IMR-90 (cell line): ENCODE results near the gene HRH1. TPM values are rescaled to one million over a fixed set of nuclear protein-coding genes. Genes with fewer than 3 reads are reported as not detected.

ENCODE experiments used
- ATAC-seq: fragments of 200-7000 bp; cut with Tn5 transposase; 2 replicates; pipeline ENCODE4 v1.9.1; 2020; ENCODE audit warnings: low read depth, mild to moderate bottlenecking, moderate library complexity
- BruUV-seq: library from RNA; stranded (reverse); fragments of 400-500 nt; replicated peaks from 2 replicates; lab custom pipeline; 2021; lab: Mats Ljungman, UMichigan
- CTCF ChIA-PET: fragments of 300-600 bp; formaldehyde crosslinking; extraction: SDS; loops from one replicate; lab custom pipeline; 2021; ENCODE audit warnings: antibody characterized with exemption; lab: Yijun Ruan, JAX
- POLR2A ChIA-PET: fragments of 300-600 bp; sonication (Branson Sonifier 250); formaldehyde crosslinking; loops from one replicate; lab custom pipeline; 2022; ENCODE audit warnings: antibody characterized with exemption; ENCODE audit not compliant: unreplicated experiment; lab: Charles Lee
- DNase-seq: peaks from one replicate; pipeline ENCODE4 v3.0.0; 2013
- H2AFZ ChIP-seq: replicated peaks from 2 replicates; pipeline ENCODE3; 2013; ENCODE audit warnings: low read length, mild to moderate bottlenecking; ENCODE audit not compliant: poor library complexity
- H2AK5ac ChIP-seq: 2 replicates; pipeline ENCODE4 v1.6.1; 2013; ENCODE audit warnings: low read depth, low read length, inconsistent platforms
- H2AK9ac ChIP-seq: replicated peaks from 2 replicates; pipeline ENCODE3; 2013; ENCODE audit warnings: mild to moderate bottlenecking, low read depth, low read length, moderate library complexity; ENCODE audit not compliant: poor library complexity
- H2BK120ac ChIP-seq: 2 replicates; pipeline ENCODE4 v1.6.1; 2013; ENCODE audit warnings: low read depth, low read length, inconsistent platforms
- H2BK15ac ChIP-seq: 3 replicates; pipeline ENCODE4 v1.6.1; 2013; ENCODE audit warnings: low read depth, low read length, inconsistent platforms
- H2BK20ac ChIP-seq: 2 replicates; pipeline ENCODE4 v1.6.1; 2013; ENCODE audit warnings: low read depth, mild to moderate bottlenecking, inconsistent platforms, low read length, moderate library complexity
- H2BK5ac ChIP-seq: 2 replicates; pipeline ENCODE4 v1.6.1; 2013; ENCODE audit warnings: mild to moderate bottlenecking, low read depth, low read length, inconsistent platforms; ENCODE audit not compliant: poor library complexity, severe bottlenecking
- H3K14ac ChIP-seq: replicated peaks from 2 replicates; pipeline ENCODE4 v1.6.1; 2013; ENCODE audit warnings: low read depth, low read length, inconsistent platforms
- H3K18ac ChIP-seq: 2 replicates; pipeline ENCODE4 v1.6.1; 2013; ENCODE audit warnings: low read depth, low read length, control low read depth
- H3K23ac ChIP-seq: 2 replicates; pipeline ENCODE4 v1.6.1; 2013; ENCODE audit warnings: low read depth, low read length, inconsistent platforms
- H3K27ac ChIP-seq: 2 replicates; pipeline ENCODE4 v1.5.1; 2013; ENCODE audit warnings: mild to moderate bottlenecking, control low read depth, low read length; ENCODE audit not compliant: insufficient read depth
- H3K27me3 ChIP-seq: 2 replicates; pipeline ENCODE4 v1.6.1; 2013; ENCODE audit warnings: low read length; ENCODE audit not compliant: control insufficient read depth, insufficient read depth
- H3K36me3 ChIP-seq: 2 replicates; pipeline ENCODE4 v1.6.1; 2013; ENCODE audit warnings: low read length, mixed read lengths; ENCODE audit not compliant: control insufficient read depth, insufficient read depth
- H3K4ac ChIP-seq: 2 replicates; pipeline ENCODE4 v1.6.1; 2013; ENCODE audit warnings: low read depth, low read length, inconsistent platforms
- H3K4me1 ChIP-seq: 2 replicates; pipeline ENCODE4 v1.6.1; 2013; ENCODE audit warnings: low read length, mixed read lengths; ENCODE audit not compliant: control insufficient read depth, insufficient read depth
- H3K4me2 ChIP-seq: 2 replicates; pipeline ENCODE4 v1.6.1; 2013; ENCODE audit warnings: low read depth, mild to moderate bottlenecking, control low read depth, low read length, moderate library complexity
- H3K4me3 ChIP-seq: 2 replicates; pipeline ENCODE4 v1.5.1; 2013; ENCODE audit warnings: low read depth, mild to moderate bottlenecking, control low read depth, low read length, moderate library complexity; ENCODE audit not compliant: insufficient read depth
- H3K56ac ChIP-seq: 2 replicates; pipeline ENCODE4 v1.6.1; 2013; ENCODE audit warnings: low read length, inconsistent platforms; ENCODE audit not compliant: insufficient read depth; ENCODE audit errors: extremely low read depth
- H3K79me1 ChIP-seq, 2 experiments: 2 replicates each; pipeline ENCODE4 v1.6.1; 2013; ENCODE audit warnings: low read length in 2 of 2, inconsistent platforms in 1 of 2, low read depth in 1 of 2
- H3K9ac ChIP-seq: 2 replicates; pipeline ENCODE4 v1.6.1; 2013; ENCODE audit warnings: low read depth, low read length, control low read depth
- H3K9me1 ChIP-seq: 2 replicates; pipeline ENCODE4 v1.6.1; 2013; ENCODE audit warnings: low read length, inconsistent platforms; ENCODE audit not compliant: insufficient read depth
- H3K9me3 ChIP-seq: 2 replicates; pipeline ENCODE4 v1.6.1; 2013; ENCODE audit warnings: low read length; ENCODE audit not compliant: control insufficient read depth, insufficient read depth
- H4K20me1 ChIP-seq: 2 replicates; pipeline ENCODE4 v1.6.1; 2013; ENCODE audit warnings: low read length, inconsistent platforms; ENCODE audit not compliant: insufficient read depth
- H4K5ac ChIP-seq: 2 replicates; pipeline ENCODE4 v1.6.1; 2013; ENCODE audit warnings: mild to moderate bottlenecking, low read depth, low read length, control low read depth
- H4K8ac ChIP-seq, 2 experiments: 2 replicates each; pipeline ENCODE4 v1.6.1; 2013; ENCODE audit warnings: low read depth in 2 of 2, low read length in 2 of 2, control low read depth in 1 of 2, inconsistent platforms in 1 of 2
- H4K91ac ChIP-seq: 2 replicates; pipeline ENCODE4 v1.6.1; 2013; ENCODE audit warnings: low read depth, low read length, inconsistent platforms; ENCODE audit not compliant: insufficient read depth
- BHLHE40 ChIP-seq: fragments of 150-350 bp; IDR thresholded peaks from 2 replicates; pipeline ENCODE4 v1.6.1; 2016; ENCODE audit warnings: mild to moderate bottlenecking, low read depth, low read length
- CEBPB ChIP-seq: IDR thresholded peaks from 2 replicates; pipeline ENCODE4 v1.6.1; 2012; ENCODE audit warnings: low read depth, low read length, improper control_type of control experiment
- CHD1 ChIP-seq: IDR thresholded peaks from 2 replicates; pipeline ENCODE4 v1.6.1; 2012; ENCODE audit warnings: low read depth, low read length, improper control_type of control experiment
- CTCF ChIP-seq: conservative IDR thresholded peaks from 2 replicates; pipeline ENCODE4 v1.5.1; 2012; ENCODE audit warnings: mild to moderate bottlenecking, low read depth, low read length, improper control_type of control experiment
- FOS ChIP-seq: fragments of 150-350 bp; IDR thresholded peaks from 2 replicates; pipeline ENCODE4 v1.6.1; 2016; ENCODE audit warnings: low read depth, low read length
- MAFK ChIP-seq: IDR thresholded peaks from 2 replicates; pipeline ENCODE4 v1.6.1; 2012; ENCODE audit warnings: low read depth, low read length, improper control_type of control experiment
- MAZ ChIP-seq: IDR thresholded peaks from 2 replicates; pipeline ENCODE4 v1.6.1; 2012; ENCODE audit warnings: low read depth, mild to moderate bottlenecking, low read length, improper control_type of control experiment, moderate library complexity, borderline replicate concordance
- MXI1 ChIP-seq: IDR thresholded peaks from 2 replicates; pipeline ENCODE4 v1.6.1; 2012; ENCODE audit warnings: low read depth, mild to moderate bottlenecking, low read length, moderate library complexity, borderline replicate concordance
- NFE2L2 ChIP-seq: fragments of 150-350 bp; IDR thresholded peaks from 2 replicates; pipeline ENCODE4 v1.6.1; 2016; ENCODE audit warnings: low read depth, mild to moderate bottlenecking, low read length
- POLR2A ChIP-seq: IDR thresholded peaks from 2 replicates; pipeline ENCODE4 v1.6.1; 2012; ENCODE audit warnings: mild to moderate bottlenecking, low read depth, low read length
- RAD21 ChIP-seq: IDR thresholded peaks from 2 replicates; pipeline ENCODE4 v1.6.1; 2012; ENCODE audit warnings: low read length, improper control_type of control experiment
- RCOR1 ChIP-seq: IDR thresholded peaks from 2 replicates; pipeline ENCODE4 v1.6.1; 2012; ENCODE audit warnings: mild to moderate bottlenecking, low read length, improper control_type of control experiment; ENCODE audit not compliant: insufficient replicate concordance
- RFX5 ChIP-seq: IDR thresholded peaks from 2 replicates; pipeline ENCODE4 v1.8.0; 2012; ENCODE audit warnings: low read depth, mild to moderate bottlenecking, low read length, moderate library complexity
- SMC3 ChIP-seq: fragments of 150-350 bp; IDR thresholded peaks from 2 replicates; pipeline ENCODE4 v1.6.1; 2016; ENCODE audit warnings: low read depth, mild to moderate bottlenecking, antibody characterized with exemption, low read length, moderate library complexity
- WGBS, 2 experiments: methylation state at CpG; one replicate each; pipeline versions ENCODE4 v1.1.5 to v1.1.7; 2013; ENCODE audit warnings: missing lambda C conversion rate in 2 of 2; ENCODE audit not compliant: insufficient read length in 1 of 2; ENCODE audit errors: extremely low coverage in 2 of 2; 5-methylcytosine and 5-hydroxymethylcytosine counted together
- dilution Hi-C: fragments of 300-500 bp; cut with HindIII; formaldehyde crosslinking; loops from one replicate; pipeline ENCODE4 v1.14.3; 2018; ENCODE audit warnings: low sequenced_read_pairs; ENCODE audit not compliant: unreplicated experiment
- in situ Hi-C: fragments of 300-500 bp; cut with MboI; formaldehyde crosslinking; loops from 3 replicates; pipeline ENCODE4 v1.14.3; 2019; ENCODE audit warnings: low sequenced_read_pairs, inconsistent platforms, mixed read lengths
- intact Hi-C: fragments of 100-400 bp; cut with micrococcal nuclease; formaldehyde crosslinking; loops from 2 replicates; pipeline ENCODE4 v1.10.0; 2022
- polyA plus RNA-seq, 3 experiments: library from polyadenylated mRNA; depleted of rRNA; stranded (reverse); fragments of >200 nt; gene quantifications; 2 replicates each; pipeline ENCODE4 v1.2.3, GENCODE V29; 2012; ENCODE audit warnings: low replicate concordance in 1 of 3
- total RNA-seq: library from RNA; depleted of rRNA; stranded (reverse); fragments of >200 nt; gene quantifications from 2 replicates; pipeline ENCODE4 v1.2.3, GENCODE V29; 2012
- TF ChIP-seq, protein P1 (sequence below): fragments of 150-350 bp; IDR thresholded peaks from 2 replicates; pipeline ENCODE4 v1.6.1; 2016; ENCODE audit warnings: low read depth, mild to moderate bottlenecking, low read length, moderate library complexity, borderline replicate concordance
- TF ChIP-seq, protein P2 (sequence below): fragments of 150-350 bp; IDR thresholded peaks from 2 replicates; pipeline ENCODE4 v1.6.1; 2017; ENCODE audit warnings: mild to moderate bottlenecking, antibody characterized with exemption, low read length, low read depth

HRH1 gene
- total and polyA plus RNA-seq, 2 of the 4 experiments (the other 2 are of a cell fraction), result 7.6 to 16.1 TPM

GRCh38 chr3:11131371-11131770 is 22.9 kb upstream of the HRH1 start:
- POLR2A ChIA-PET, result no interaction called here
- intact Hi-C loops, result loop anchor here (10.0 kb wide), 1 partner anchor 187 kb away; no protein-coding TSS in a partner anchor
- CTCF ChIA-PET, result no interaction called here
- no TSS peak for BruUV-seq
- Histone ChIP-seq H3K27me3 (no peaks in the 10 kb centered on the region), H4K5ac (no peak overlapping the region; the same call in 1 of the 2 replicates), H3K56ac (no peak overlapping the region), H3K4me1 (peaks cover 6% of the 10 kb centered on the region), H4K8ac (no peak overlapping the region), H3K9ac (no peak overlapping the region), H2BK120ac (no peak overlapping the region), H3K79me1 (no peaks in the 10 kb centered on the region), H2AFZ (no peak overlapping the region), H2AK9ac (no peak overlapping the region), H2BK15ac (no peak overlapping the region), H3K23ac (no peak overlapping the region), H3K36me3 (no peaks in the 10 kb centered on the region), H3K9me1 (peaks cover 9% of the 10 kb centered on the region), H4K91ac (no peak overlapping the region), H3K4me3 (no peak overlapping the region), H3K4me2 (no peak overlapping the region), H2AK5ac (no peak overlapping the region; the same call in 1 of the 2 replicates), H3K4ac (no peak overlapping the region), H4K20me1 (no peaks in the 10 kb centered on the region), H2BK20ac (no peak overlapping the region), H2BK5ac (no peak overlapping the region), H3K18ac (0 out of 2 replicates have a peak overlapping the region, but pooled peaks have one; percentile 25), H3K27ac (no peak overlapping the region), H3K14ac (no peak overlapping the region; the same call in 1 of the 2 replicates), H3K9me3 (no peaks in the 10 kb centered on the region)
- in situ Hi-C loops, result no loop called here
- DNase-seq (no peak), ATAC-seq (no peak)
- no CpG with 5 or more reads among the region's 5 CpGs for WGBS, 2 experiments
- dilution Hi-C loops, result no loop called here
- TF ChIP-seq RCOR1, result no peak
- TF ChIP-seq, protein P1, sequence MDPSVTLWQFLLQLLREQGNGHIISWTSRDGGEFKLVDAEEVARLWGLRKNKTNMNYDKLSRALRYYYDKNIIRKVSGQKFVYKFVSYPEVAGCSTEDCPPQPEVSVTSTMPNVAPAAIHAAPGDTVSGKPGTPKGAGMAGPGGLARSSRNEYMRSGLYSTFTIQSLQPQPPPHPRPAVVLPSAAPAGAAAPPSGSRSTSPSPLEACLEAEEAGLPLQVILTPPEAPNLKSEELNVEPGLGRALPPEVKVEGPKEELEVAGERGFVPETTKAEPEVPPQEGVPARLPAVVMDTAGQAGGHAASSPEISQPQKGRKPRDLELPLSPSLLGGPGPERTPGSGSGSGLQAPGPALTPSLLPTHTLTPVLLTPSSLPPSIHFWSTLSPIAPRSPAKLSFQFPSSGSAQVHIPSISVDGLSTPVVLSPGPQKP, result no peak
- no peak for TF ChIP-seq NFE2L2
- TF ChIP-seq, protein P2, sequence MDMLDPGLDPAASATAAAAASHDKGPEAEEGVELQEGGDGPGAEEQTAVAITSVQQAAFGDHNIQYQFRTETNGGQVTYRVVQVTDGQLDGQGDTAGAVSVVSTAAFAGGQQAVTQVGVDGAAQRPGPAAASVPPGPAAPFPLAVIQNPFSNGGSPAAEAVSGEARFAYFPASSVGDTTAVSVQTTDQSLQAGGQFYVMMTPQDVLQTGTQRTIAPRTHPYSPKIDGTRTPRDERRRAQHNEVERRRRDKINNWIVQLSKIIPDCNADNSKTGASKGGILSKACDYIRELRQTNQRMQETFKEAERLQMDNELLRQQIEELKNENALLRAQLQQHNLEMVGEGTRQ, result no peak
- no peak for TF ChIP-seq BHLHE40
- TF ChIP-seq MXI1, result no peak
- no peak for TF ChIP-seq CTCF
- TF ChIP-seq SMC3, result no peak
- no peak for TF ChIP-seq CHD1
- no peak for TF ChIP-seq MAFK
- no peak for TF ChIP-seq RFX5
- TF ChIP-seq CEBPB, result no peak
- no peak for TF ChIP-seq FOS
- TF ChIP-seq RAD21, result no peak
- no peak for TF ChIP-seq MAZ
- no peak for TF ChIP-seq POLR2A
